DND-41 (cell line): Measurements from ENCODE around the gene WDR43.

Source experiments
- CTCF ChIP-seq: IDR thresholded peaks from 2 replicates; pipeline ENCODE4 v1.5.1; 2012; ENCODE audit warnings: borderline replicate concordance, low read length, moderate library complexity, mild to moderate bottlenecking; ENCODE audit not compliant: poor library complexity, severe bottlenecking; ENCODE audit errors: extremely low read depth
- EZH2 ChIP-seq: IDR thresholded peaks from 3 replicates; pipeline ENCODE4 v1.6.1; 2012; ENCODE audit warnings: borderline replicate concordance, low read depth, mild to moderate bottlenecking, moderate library complexity, low read length, inconsistent platforms; ENCODE audit not compliant: severe bottlenecking

GRCh38 chr2:28927469-28927868 lies 33.0 kb downstream of the WDR43 start:
- TF ChIP-seq CTCF: no peak
- no peak for TF ChIP-seq EZH2
